Measurements from ENCODE around the gene ILK.

The ILK gene

DNA sequence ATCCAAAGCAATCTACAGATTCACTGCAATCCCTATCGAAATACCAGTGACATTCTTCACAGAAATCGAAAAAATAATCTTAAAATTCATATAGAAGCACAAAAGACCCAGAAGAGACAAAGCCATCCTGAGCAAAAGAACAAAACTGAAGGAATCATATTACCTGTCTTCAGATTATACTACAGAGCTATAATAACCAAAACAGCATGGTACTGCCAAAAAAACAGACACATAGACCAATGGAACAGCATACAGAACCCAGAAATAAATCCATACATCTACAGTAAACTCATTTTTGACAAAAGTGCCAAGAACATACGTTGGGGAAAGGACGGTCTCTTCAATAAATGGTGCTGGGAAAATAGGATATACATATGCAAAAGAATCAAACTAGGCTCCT, 19.0 kb upstream of the ILK start:
- DNase-seq (ENCODE audit: low read depth), result no peak
- TF ChIP-seq, protein P1, sequence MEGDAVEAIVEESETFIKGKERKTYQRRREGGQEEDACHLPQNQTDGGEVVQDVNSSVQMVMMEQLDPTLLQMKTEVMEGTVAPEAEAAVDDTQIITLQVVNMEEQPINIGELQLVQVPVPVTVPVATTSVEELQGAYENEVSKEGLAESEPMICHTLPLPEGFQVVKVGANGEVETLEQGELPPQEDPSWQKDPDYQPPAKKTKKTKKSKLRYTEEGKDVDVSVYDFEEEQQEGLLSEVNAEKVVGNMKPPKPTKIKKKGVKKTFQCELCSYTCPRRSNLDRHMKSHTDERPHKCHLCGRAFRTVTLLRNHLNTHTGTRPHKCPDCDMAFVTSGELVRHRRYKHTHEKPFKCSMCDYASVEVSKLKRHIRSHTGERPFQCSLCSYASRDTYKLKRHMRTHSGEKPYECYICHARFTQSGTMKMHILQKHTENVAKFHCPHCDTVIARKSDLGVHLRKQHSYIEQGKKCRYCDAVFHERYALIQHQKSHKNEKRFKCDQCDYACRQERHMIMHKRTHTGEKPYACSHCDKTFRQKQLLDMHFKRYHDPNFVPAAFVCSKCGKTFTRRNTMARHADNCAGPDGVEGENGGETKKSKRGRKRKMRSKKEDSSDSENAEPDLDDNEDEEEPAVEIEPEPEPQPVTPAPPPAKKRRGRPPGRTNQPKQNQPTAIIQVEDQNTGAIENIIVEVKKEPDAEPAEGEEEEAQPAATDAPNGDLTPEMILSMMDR (IDR thresholded peaks at IDR 0.05; ENCODE audit: low read length, missing control alignments), result no peak
- no peak overlapping the region for H3K4me3 ChIP-seq (replicated peaks; ENCODE audit: low read depth, low read length)

DNA sequence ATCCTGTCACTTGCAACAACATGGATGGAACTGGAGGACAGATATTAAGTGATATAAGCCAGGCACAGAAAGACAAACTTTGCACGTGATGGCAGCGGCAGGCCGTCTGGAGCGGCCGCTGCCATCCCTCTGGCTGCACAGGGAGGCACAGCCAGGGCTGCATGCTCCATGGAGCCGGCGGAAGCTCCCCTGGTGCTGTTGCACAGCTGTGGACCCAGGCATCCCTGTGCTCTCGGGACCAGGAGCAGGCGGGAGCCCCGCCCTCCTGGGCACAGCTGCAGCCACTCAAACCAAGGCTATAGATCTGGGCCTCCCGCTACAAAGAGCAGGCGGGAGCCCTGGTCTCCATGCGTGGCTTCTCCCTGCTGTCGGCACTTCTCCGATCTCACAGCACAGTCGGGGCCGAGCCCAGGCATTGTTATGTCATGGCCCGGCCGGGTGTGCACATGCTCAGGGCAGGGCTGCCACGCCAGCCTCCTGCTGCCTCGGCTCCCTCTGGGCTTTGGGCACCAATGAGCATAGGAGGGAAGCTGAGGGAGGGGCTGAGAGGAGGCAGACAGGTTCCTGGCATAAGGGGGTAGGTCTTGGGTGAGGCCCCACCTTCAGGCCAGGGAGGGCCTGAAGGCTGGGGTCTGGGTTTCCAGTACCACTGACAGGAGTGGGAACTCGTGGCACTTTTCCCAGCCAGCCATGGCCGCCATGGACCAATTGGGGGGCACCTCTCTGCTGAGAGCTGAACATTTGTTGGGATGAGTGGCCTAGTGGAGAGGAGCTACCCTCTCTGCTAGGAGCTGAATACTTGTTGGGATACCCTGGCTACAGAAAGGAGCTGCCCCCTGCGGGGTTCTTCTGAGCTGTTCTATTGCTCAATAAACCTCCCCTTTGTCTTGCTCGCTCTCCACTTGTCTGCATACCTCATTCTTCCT, 16.9 kb upstream of the ILK start:
- TF ChIP-seq, protein P1 (IDR thresholded peaks at IDR 0.05; ENCODE audit: low read length, missing control alignments), result no peak
- H3K4me3 ChIP-seq (replicated peaks; ENCODE audit: low read depth, low read length), result no peak overlapping the region
- no peak for DNase-seq (ENCODE audit: low read depth)

DNA sequence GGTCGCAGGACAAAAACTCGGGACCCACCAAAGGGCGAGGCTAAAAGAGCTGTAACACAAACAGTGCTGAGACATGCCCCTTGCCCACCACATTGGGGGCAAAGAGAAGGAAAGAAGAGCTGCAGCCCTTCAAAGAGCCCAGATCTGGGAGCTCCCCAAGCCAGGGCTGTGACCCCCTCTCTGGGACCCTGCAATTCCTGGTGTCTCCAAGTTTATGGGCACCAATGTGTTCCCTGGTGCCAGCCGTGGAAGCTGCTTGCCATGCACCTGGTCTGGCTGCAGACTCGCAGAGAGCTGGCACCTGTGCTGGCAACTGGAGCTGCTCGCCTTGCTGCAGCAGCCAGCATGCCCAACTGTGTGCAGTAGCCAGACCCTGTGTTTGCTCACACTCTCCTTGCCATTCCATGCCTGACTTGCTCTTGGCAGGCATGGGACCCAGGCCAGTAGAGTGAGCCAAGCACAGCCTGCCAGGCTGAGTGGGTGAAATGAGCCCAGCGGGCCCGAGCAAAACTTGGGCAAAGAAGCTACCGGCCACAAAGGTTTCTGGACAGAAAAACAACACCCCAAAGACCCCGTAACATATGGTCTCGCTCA, 16.1 kb upstream of the ILK start:
- TF ChIP-seq, protein P1 (IDR thresholded peaks at IDR 0.05; ENCODE audit: low read length, missing control alignments), result no peak
- H3K4me3 ChIP-seq (replicated peaks; ENCODE audit: low read depth, low read length), result no peak overlapping the region
- no peak for DNase-seq (ENCODE audit: low read depth)

DNA sequence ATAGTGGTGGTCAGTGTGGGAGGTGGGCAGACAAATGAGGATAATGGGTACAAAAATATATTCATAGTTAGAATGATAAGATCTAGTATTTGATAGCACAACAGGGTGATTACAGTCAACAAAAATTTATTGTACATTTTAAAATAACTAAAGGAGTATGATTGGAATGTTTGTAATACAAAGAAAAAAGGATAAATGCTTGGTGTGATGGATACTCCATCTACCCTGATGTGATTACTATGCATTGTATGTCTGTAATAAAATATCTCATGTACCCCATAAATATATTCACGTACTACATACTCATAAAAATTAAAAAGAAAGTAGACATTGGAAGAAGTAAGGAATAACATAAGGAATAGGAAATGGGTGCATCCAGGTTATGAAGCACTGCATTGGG, 15.6 kb upstream of the ILK start:
- no peak overlapping the region for H3K4me3 ChIP-seq (replicated peaks; ENCODE audit: low read depth, low read length)
- no peak for DNase-seq (ENCODE audit: low read depth)
- TF ChIP-seq, protein P1 (IDR thresholded peaks at IDR 0.05; ENCODE audit: low read length, missing control alignments), result no peak

DNA sequence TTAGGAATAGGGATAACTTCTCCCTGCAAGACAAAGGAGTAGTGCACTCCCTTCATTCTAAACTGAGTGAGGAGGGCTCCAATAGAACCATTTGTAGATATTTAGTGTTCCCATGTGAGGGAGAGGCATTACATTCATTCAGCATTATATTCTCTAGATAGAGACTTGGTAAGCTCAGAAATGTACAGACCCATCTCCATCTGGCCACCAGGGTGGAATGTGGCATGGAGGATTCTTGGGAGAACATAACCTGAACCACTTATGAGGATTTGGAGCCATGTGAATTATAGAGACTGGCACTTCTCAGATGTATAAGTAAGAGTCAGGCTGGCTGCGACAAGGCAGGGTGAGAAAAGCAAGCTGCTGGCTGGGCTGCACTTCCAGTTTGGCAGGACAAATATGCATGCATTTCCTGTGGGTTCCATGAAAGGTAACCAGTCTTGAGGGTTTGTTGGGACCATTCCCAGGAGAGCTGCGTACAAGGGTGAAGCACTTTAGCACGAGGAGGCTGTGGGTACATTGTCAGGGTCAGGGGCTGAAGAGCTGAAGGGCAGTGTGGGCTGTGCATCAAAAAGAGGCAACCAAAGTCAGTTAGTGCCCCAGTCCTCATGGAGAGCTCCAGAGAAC, 9.3 kb upstream of the ILK start:
- DNase-seq (ENCODE audit: low read depth), result no peak
- TF ChIP-seq, protein P1 (IDR thresholded peaks at IDR 0.05; ENCODE audit: low read length, missing control alignments), result peak; percentile 10
- H3K4me3 ChIP-seq (replicated peaks; ENCODE audit: low read depth, low read length), result no peak overlapping the region

DNA sequence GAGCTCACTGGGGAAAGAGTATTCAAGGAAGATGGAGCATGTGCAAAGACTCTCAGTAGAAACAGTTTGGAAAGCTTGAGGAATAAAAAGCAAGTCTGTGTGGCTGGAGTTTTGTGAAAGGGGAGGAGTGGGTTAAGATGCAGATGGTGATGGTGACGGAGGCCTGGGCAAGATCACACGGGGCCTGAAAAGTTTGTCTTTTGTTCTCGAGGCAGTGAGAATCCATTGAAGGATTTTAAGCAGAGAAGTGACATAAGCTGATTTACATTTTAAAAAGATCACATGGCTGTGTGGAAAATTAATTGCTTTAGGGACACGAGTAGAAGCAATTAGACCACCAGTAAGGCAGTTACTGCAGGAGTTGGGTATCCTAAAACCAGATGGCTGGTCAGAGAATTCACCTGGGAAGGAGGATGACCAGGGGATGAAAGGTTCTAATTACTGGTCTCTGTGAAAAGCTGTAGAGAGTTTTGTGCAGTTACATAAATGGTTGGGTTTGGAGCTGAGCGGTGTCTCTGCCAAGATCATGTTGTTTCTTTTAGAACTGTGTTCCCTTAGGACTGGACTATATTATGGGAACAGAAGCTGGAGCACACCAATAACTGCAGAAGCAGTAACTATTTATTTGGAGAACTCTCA, 7.2 kb upstream of the ILK start:
- TF ChIP-seq, protein P1 (IDR thresholded peaks at IDR 0.05; ENCODE audit: low read length, missing control alignments), result no peak

More for the DNA sequence above, 7.2 kb upstream of the ILK start:
- DNase-seq (ENCODE audit: low read depth), result no peak
- no peak overlapping the region for H3K4me3 ChIP-seq (replicated peaks; ENCODE audit: low read depth, low read length)
